OCI-LY7 (cell line): ENCODE measurements around the gene MORN1. TPM values are rescaled to one million over a fixed set of nuclear protein-coding genes. Genes with fewer than 3 reads are reported as not detected.

Experiments used
- BruUV-seq: library from RNA; stranded (reverse); fragments of 400-500 nt; replicated peaks from 2 replicates; lab custom pipeline; 2021; lab: Mats Ljungman, UMichigan
- CTCF ChIA-PET: fragments of 300-600 bp; sonication (Branson Sonifier 250); formaldehyde crosslinking; loops from one replicate; lab custom pipeline; 2022; ENCODE audit warnings: antibody characterized with exemption; ENCODE audit not compliant: unreplicated experiment; lab: Charles Lee
- POLR2A ChIA-PET: fragments of 300-600 bp; sonication (Branson Sonifier 250); formaldehyde crosslinking; loops from one replicate; lab custom pipeline; 2022; ENCODE audit warnings: antibody characterized with exemption; lab: Charles Lee
- DNase-seq: peaks from one replicate; pipeline ENCODE4 v3.0.0-alpha.2; 2015; ENCODE audit warnings: low spot score
- H2AFZ ChIP-seq: fragments of 200-600 bp; sonication (generic), shearing (Covaris generic); 2 replicates; pipeline ENCODE4 v1.6.1; 2014; ENCODE audit warnings: mild to moderate bottlenecking, antibody characterized with exemption, low read length, moderate library complexity
- H3K27ac ChIP-seq: fragments of 200-600 bp; sonication (generic); 2 replicates; pipeline ENCODE4 v1.5.1; 2014; ENCODE audit warnings: mixed run types, low read depth, mild to moderate bottlenecking, moderate library complexity, low read length, inconsistent platforms; ENCODE audit not compliant: poor library complexity, severe bottlenecking
- H3K36me3 ChIP-seq: fragments of 200-600 bp; sonication (generic); 2 replicates; pipeline ENCODE4 v1.6.1; 2014; ENCODE audit warnings: mild to moderate bottlenecking, antibody characterized with exemption, low read length, moderate library complexity, mixed read lengths; ENCODE audit not compliant: insufficient read depth
- H3K4me1 ChIP-seq: fragments of 200-600 bp; sonication (generic); 2 replicates; pipeline ENCODE4 v1.5.1; 2014; ENCODE audit warnings: mild to moderate bottlenecking, low read length; ENCODE audit not compliant: insufficient read depth, poor library complexity, severe bottlenecking
- H3K4me2 ChIP-seq: fragments of 200-600 bp; sonication (generic); 2 replicates; pipeline ENCODE4 v1.6.1; 2014; ENCODE audit warnings: mild to moderate bottlenecking, low read length
- H3K4me3 ChIP-seq: fragments of 200-600 bp; sonication (generic); 2 replicates; pipeline ENCODE4 v1.5.1; 2014; ENCODE audit warnings: mild to moderate bottlenecking, low read depth, low read length; ENCODE audit not compliant: poor library complexity, severe bottlenecking
- H3K79me2 ChIP-seq: fragments of 200-600 bp; sonication (generic); 2 replicates; pipeline ENCODE4 v1.6.1; 2016; ENCODE audit warnings: low read depth, mild to moderate bottlenecking, low read length, moderate library complexity, mixed read lengths; ENCODE audit not compliant: insufficient read depth
- H3K9me2 ChIP-seq: fragments of 200-600 bp; sonication (generic); 2 replicates; pipeline ENCODE4 v1.6.1; 2016; ENCODE audit warnings: mild to moderate bottlenecking, low read length, mixed read lengths; ENCODE audit not compliant: insufficient read depth
- H3K9me3 ChIP-seq: fragments of 200-600 bp; sonication (generic); 2 replicates; pipeline ENCODE4 v1.6.1; 2014; ENCODE audit warnings: mild to moderate bottlenecking, mixed run types, low read length, mixed read lengths
- H4K20me1 ChIP-seq: fragments of 200-600 bp; sonication (generic); 2 replicates; pipeline ENCODE4 v1.6.1; 2014; ENCODE audit warnings: mild to moderate bottlenecking, antibody characterized with exemption, low read length, moderate library complexity, mixed read lengths; ENCODE audit not compliant: insufficient read depth
- EZH2phosphoT487 ChIP-seq: fragments of 200-600 bp; sonication (generic); IDR thresholded peaks from 2 replicates; pipeline ENCODE4 v1.6.1; 2018; ENCODE audit warnings: low read depth, borderline replicate concordance, mild to moderate bottlenecking, mixed run types, antibody characterized with exemption, low read length, moderate library complexity, mixed read lengths
- intact Hi-C: fragments of 100-400 bp; cut with micrococcal nuclease; formaldehyde crosslinking; loops from one replicate; pipeline ENCODE4 v1.10.0; 2022; ENCODE audit not compliant: unreplicated experiment
- total RNA-seq, 2 experiments: library from RNA; depleted of rRNA in 1 of 2; stranded (reverse); fragments of >200 nt in 1 of 2; shearing (Covaris generic) in 1 of 2; gene quantifications; 2 replicates each; pipeline ENCODE4 v1.2.3, GENCODE V29; 2014 to 2022
- TF ChIP-seq, protein P1 (sequence below): fragments of 200-600 bp; sonication (generic); conservative IDR thresholded peaks from 2 replicates; pipeline ENCODE4 v1.5.1; 2014; ENCODE audit warnings: mild to moderate bottlenecking, antibody characterized with exemption, low read length, moderate library complexity, mixed read lengths

MORN1 gene
- total RNA-seq, 2 experiments from 2014 or later: 13.1 to 29.7 TPM

- Histone ChIP-seq H3K27ac (no peak overlapping the region), H2AFZ (no peak overlapping the region), H4K20me1 (peaks cover 5% of the 10 kb centered on the region; the same call in 1 of the 2 replicates), H3K9me3 (no peaks in the 10 kb centered on the region), H3K36me3 (peaks cover 95% of the 10 kb centered on the region), H3K4me2 (no peak overlapping the region), H3K79me2 (peaks cover 15% of the 10 kb centered on the region; the same call in 1 of the 2 replicates), H3K9me2 (no peaks in the 10 kb centered on the region), H3K4me3 (no peak overlapping the region), H3K4me1 (peaks cover 5% of the 10 kb centered on the region)
- intact Hi-C loops: no loop called here
- DNase-seq: no peak
- BruUV-seq: no TSS peak
- TF ChIP-seq EZH2phosphoT487: no peak
- TF ChIP-seq, protein P1, sequence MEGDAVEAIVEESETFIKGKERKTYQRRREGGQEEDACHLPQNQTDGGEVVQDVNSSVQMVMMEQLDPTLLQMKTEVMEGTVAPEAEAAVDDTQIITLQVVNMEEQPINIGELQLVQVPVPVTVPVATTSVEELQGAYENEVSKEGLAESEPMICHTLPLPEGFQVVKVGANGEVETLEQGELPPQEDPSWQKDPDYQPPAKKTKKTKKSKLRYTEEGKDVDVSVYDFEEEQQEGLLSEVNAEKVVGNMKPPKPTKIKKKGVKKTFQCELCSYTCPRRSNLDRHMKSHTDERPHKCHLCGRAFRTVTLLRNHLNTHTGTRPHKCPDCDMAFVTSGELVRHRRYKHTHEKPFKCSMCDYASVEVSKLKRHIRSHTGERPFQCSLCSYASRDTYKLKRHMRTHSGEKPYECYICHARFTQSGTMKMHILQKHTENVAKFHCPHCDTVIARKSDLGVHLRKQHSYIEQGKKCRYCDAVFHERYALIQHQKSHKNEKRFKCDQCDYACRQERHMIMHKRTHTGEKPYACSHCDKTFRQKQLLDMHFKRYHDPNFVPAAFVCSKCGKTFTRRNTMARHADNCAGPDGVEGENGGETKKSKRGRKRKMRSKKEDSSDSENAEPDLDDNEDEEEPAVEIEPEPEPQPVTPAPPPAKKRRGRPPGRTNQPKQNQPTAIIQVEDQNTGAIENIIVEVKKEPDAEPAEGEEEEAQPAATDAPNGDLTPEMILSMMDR: no peak
- ChIA-PET CTCF (no interaction called here), POLR2A (no interaction called here)
These were observed 7.5 kb upstream of the MORN1 start for GRCh38 chr1:2398871-2399270.

GRCh38 chr1:2397007-2397679 lies 5.8 kb upstream of the MORN1 start:
- Histone ChIP-seq H3K27ac (no peak overlapping the region), H3K4me3 (no peak overlapping the region), H3K9me3 (no peaks in the 10 kb centered on the region), H3K36me3 (peaks cover 91% of the 10 kb centered on the region), H3K4me1 (peaks cover 19% of the 10 kb centered on the region), H3K4me2 (no peak overlapping the region), H2AFZ (no peak overlapping the region), H4K20me1 (peaks cover 5% of the 10 kb centered on the region; the same call in 1 of the 2 replicates), H3K9me2 (no peaks in the 10 kb centered on the region), H3K79me2 (peaks cover 32% of the 10 kb centered on the region)
- BruUV-seq: no TSS peak
- TF ChIP-seq, protein P1: no peak
- TF ChIP-seq EZH2phosphoT487: no peak
- no peak for DNase-seq
- POLR2A ChIA-PET: no interaction called here
- CTCF ChIA-PET: interaction anchor here (0.5 kb wide), 1 partner anchor 159 kb away, joined by 5 read pairs; no protein-coding TSS in a partner anchor
- intact Hi-C loops: no loop called here

GRCh38 chr1:2396476-2396875 lies 5.1 kb upstream of the MORN1 start:
- Histone ChIP-seq H3K4me2 (no peak overlapping the region), H3K4me1 (peaks cover 19% of the 10 kb centered on the region), H2AFZ (no peak overlapping the region), H3K9me2 (no peaks in the 10 kb centered on the region), H3K36me3 (peaks cover 84% of the 10 kb centered on the region), H3K9me3 (no peaks in the 10 kb centered on the region), H3K4me3 (no peak overlapping the region), H4K20me1 (peaks cover 5% of the 10 kb centered on the region; the same call in 1 of the 2 replicates), H3K79me2 (peaks cover 33% of the 10 kb centered on the region), H3K27ac (no peak overlapping the region)
- POLR2A ChIA-PET: no interaction called here
- intact Hi-C loops: no loop called here
- no TSS peak for BruUV-seq
- DNase-seq: no peak
- CTCF ChIA-PET: no interaction called here
- TF ChIP-seq, protein P1: no peak
- TF ChIP-seq EZH2phosphoT487: no peak
